HCT116 (cell line): Measurements from ENCODE around the gene HERC3. TPM values are rescaled to one million over a fixed set of nuclear protein-coding genes. Genes with fewer than 3 reads are reported as not detected.

Experiments used
- ATAC-seq: fragments of 200-7000 bp; cut with Tn5 transposase; 2 replicates; pipeline ENCODE4 v1.9.1; 2020; ENCODE audit warnings: mild to moderate bottlenecking, moderate library complexity
- BruUV-seq: library from RNA; stranded (reverse); fragments of 400-500 nt; replicated peaks from 2 replicates; lab custom pipeline; 2021; lab: Mats Ljungman, UMichigan
- CTCF ChIA-PET: fragments of 300-600 bp; sonication (Branson Sonifier 250); formaldehyde crosslinking; loops from one replicate; lab custom pipeline; 2021; ENCODE audit warnings: antibody characterized with exemption; lab: Charles Lee
- POLR2A ChIA-PET: fragments of 300-600, 350-600 bp; sonication (Branson Sonifier 250); formaldehyde crosslinking; loops from one replicate; lab custom pipeline; 2021; ENCODE audit warnings: antibody characterized with exemption; lab: Charles Lee
- RAD21 ChIA-PET, 2 experiments: fragments of 300-600 bp; sonication (Branson Sonifier 250); formaldehyde crosslinking; loops; one replicate each; lab custom pipeline; 2023; ENCODE audit warnings: low total read pairs in 2 of 2; ENCODE audit not compliant: uncharacterized antibody in 2 of 2, unreplicated experiment in 2 of 2, low non-redundant PET in 1 of 2; lab: Charles Lee
- DNase-seq: peaks from one replicate; pipeline ENCODE4 v3.0.0-alpha.2; 2010; ENCODE audit warnings: low read depth, low spot score
- H2AFZ ChIP-seq: fragments of 200-600 bp; shearing (Covaris generic), sonication (generic); 2 replicates; pipeline ENCODE4 v1.6.1; 2017; ENCODE audit warnings: low read depth, mixed run types, mixed read lengths, antibody characterized with exemption, low read length; ENCODE audit not compliant: poor library complexity, severe bottlenecking
- H3K27ac ChIP-seq: 2 replicates; pipeline ENCODE4 v1.5.1; 2012; ENCODE audit warnings: low read depth, low read length
- H3K27me3 ChIP-seq: fragments of 200-600 bp; sonication (generic); 2 replicates; pipeline ENCODE4 v1.6.1; 2016; ENCODE audit warnings: mixed run types, low read length, mixed read lengths; ENCODE audit not compliant: insufficient read depth
- H3K36me3 ChIP-seq, 2 experiments: fragments of 200-500 bp in 1 of 2; fragments of 200-600 bp in 1 of 2; sonication (Bioruptor generic) in 1 of 2; sonication (generic) in 1 of 2; 2 replicates each; pipeline versions ENCODE4 v1.5.1 to v1.6.1; 2014 to 2016; ENCODE audit warnings: low read length in 2 of 2, inconsistent platforms in 1 of 2, mixed read lengths in 1 of 2, mixed run types in 1 of 2; ENCODE audit not compliant: insufficient read depth in 2 of 2, control insufficient read depth in 1 of 2
- H3K4me1 ChIP-seq, 2 experiments: fragments of 200-600 bp in 1 of 2; sonication (generic) in 1 of 2; 2 replicates each; pipeline versions ENCODE4 v1.5.1 to v1.6.1; 2012 to 2017; ENCODE audit warnings: low read length in 2 of 2, inconsistent platforms in 1 of 2, mild to moderate bottlenecking in 1 of 2, mixed read lengths in 1 of 2, mixed run types in 1 of 2, moderate library complexity in 1 of 2; ENCODE audit not compliant: insufficient read depth in 2 of 2, control insufficient read depth in 1 of 2
- H3K4me2 ChIP-seq: fragments of 200-600 bp; sonication (generic); 2 replicates; pipeline ENCODE4 v1.6.1; 2017; ENCODE audit warnings: mixed run types, low read length, mixed read lengths
- H3K4me3 ChIP-seq, 2 experiments: fragments of 200-600 bp in 1 of 2; sonication (generic) in 1 of 2; replicated peaks in 1 of 2; 2 replicates each; pipeline ENCODE4 v1.5.1; 2011 to 2016; ENCODE audit warnings: low read length in 2 of 2, control low read depth in 1 of 2, low read depth in 1 of 2, mild to moderate bottlenecking in 1 of 2, mixed read lengths in 1 of 2, mixed run types in 1 of 2
- H3K79me2 ChIP-seq: fragments of 200-600 bp; sonication (generic); 2 replicates; pipeline ENCODE4 v1.6.1; 2017; ENCODE audit warnings: mild to moderate bottlenecking, mixed run types, low read length, moderate library complexity, mixed read lengths; ENCODE audit not compliant: insufficient read depth
- H3K9ac ChIP-seq: fragments of 200-600 bp; sonication (generic); 2 replicates; pipeline ENCODE4 v1.6.1; 2016; ENCODE audit warnings: low read length, mixed read lengths
- H3K9me2 ChIP-seq: fragments of 200-600 bp; sonication (generic), shearing (Covaris generic); 2 replicates; pipeline ENCODE4 v1.6.1; 2017; ENCODE audit warnings: mixed run types, mild to moderate bottlenecking, moderate library complexity; ENCODE audit not compliant: insufficient read depth
- H3K9me3 ChIP-seq, 2 experiments: fragments of 200-500 bp in 1 of 2; fragments of 200-600 bp in 1 of 2; sonication (Bioruptor generic) in 1 of 2; sonication (generic) in 1 of 2; 2 replicates each; pipeline ENCODE4 v1.6.1; 2014 to 2017; ENCODE audit warnings: low read length in 2 of 2, mixed read lengths in 2 of 2, inconsistent platforms in 1 of 2, low read depth in 1 of 2, mild to moderate bottlenecking in 1 of 2, mixed run types in 1 of 2, moderate library complexity in 1 of 2; ENCODE audit not compliant: control insufficient read depth in 1 of 2, insufficient read depth in 1 of 2
- H4K20me1 ChIP-seq: fragments of 200-600 bp; sonication (generic), shearing (Covaris generic); 2 replicates; pipeline ENCODE4 v1.6.1; 2017; ENCODE audit warnings: mixed run types, mild to moderate bottlenecking, moderate library complexity; ENCODE audit not compliant: insufficient read depth
- CTCF ChIP-seq, 3 experiments: fragments of 200-600 bp in 1 of 3; sonication (generic) in 1 of 3; IDR thresholded peaks in 2 of 3; conservative IDR thresholded peaks in 1 of 3; 2 replicates each; pipeline ENCODE4 v1.5.1; 2012 to 2017; ENCODE audit warnings: low read depth in 2 of 3, low read length in 2 of 3, antibody characterized with exemption in 1 of 3, borderline replicate concordance in 1 of 3, control low read depth in 1 of 3, mild to moderate bottlenecking in 1 of 3, mixed read lengths in 1 of 3, mixed run types in 1 of 3, moderate library complexity in 1 of 3; ENCODE audit not compliant: insufficient read depth in 1 of 3
- ELF1 ChIP-seq: IDR thresholded peaks from 2 replicates; pipeline ENCODE4 v1.6.1; 2012; ENCODE audit warnings: low read depth, borderline replicate concordance
- EZH2 ChIP-seq: fragments of 200-600 bp; sonication (generic); IDR thresholded peaks from 2 replicates; pipeline ENCODE4 v1.6.1; 2017; ENCODE audit warnings: antibody characterized with exemption, mixed run types
- EZH2phosphoT487 ChIP-seq: fragments of 200-600 bp; IDR thresholded peaks from 2 replicates; pipeline ENCODE4 v1.6.1; 2018; ENCODE audit warnings: antibody characterized with exemption, borderline replicate concordance
- FOSL1 ChIP-seq: IDR thresholded peaks from 2 replicates; pipeline ENCODE4 v1.6.1; 2012; ENCODE audit warnings: low read depth
- MAX ChIP-seq: IDR thresholded peaks from 2 replicates; pipeline ENCODE4 v1.6.1; 2012
- POLR2AphosphoS5 ChIP-seq: IDR thresholded peaks from 2 replicates; pipeline ENCODE4 v1.6.1; 2011; ENCODE audit warnings: mild to moderate bottlenecking, low read depth, low read length, moderate library complexity
- RAD21 ChIP-seq: IDR thresholded peaks from 2 replicates; pipeline ENCODE4 v1.6.1; 2012; ENCODE audit warnings: low read depth, mild to moderate bottlenecking
- REST ChIP-seq: IDR thresholded peaks from 2 replicates; pipeline ENCODE4 v1.6.1; 2012; ENCODE audit warnings: low read depth
- SIN3A ChIP-seq: IDR thresholded peaks from 2 replicates; pipeline ENCODE4 v1.6.1; 2012; ENCODE audit warnings: low read depth
- SP1 ChIP-seq: IDR thresholded peaks from 2 replicates; pipeline ENCODE4 v1.6.1; 2012; ENCODE audit warnings: low read depth
- TCF7L2 ChIP-seq: IDR thresholded peaks from 2 replicates; pipeline ENCODE4 v1.7.0; 2011; ENCODE audit warnings: borderline replicate concordance, inconsistent platforms; ENCODE audit not compliant: insufficient read depth, insufficient read length; ENCODE audit errors: extremely low read depth
- YY1 ChIP-seq: IDR thresholded peaks from 2 replicates; pipeline ENCODE4 v1.6.1; 2011; ENCODE audit warnings: low read length, low read depth, moderate library complexity, mild to moderate bottlenecking; ENCODE audit not compliant: insufficient replicate concordance; ENCODE audit errors: extremely low read depth
- ZBTB33 ChIP-seq: IDR thresholded peaks from 2 replicates; pipeline ENCODE4 v1.6.1; 2011; ENCODE audit warnings: mild to moderate bottlenecking, low read length, moderate library complexity; ENCODE audit not compliant: insufficient replicate concordance; ENCODE audit errors: extremely low read depth
- intact Hi-C: fragments of 100-400 bp; cut with micrococcal nuclease; formaldehyde crosslinking; loops from 2 replicates; pipeline ENCODE4 v1.10.0; 2022
- total RNA-seq: library from RNA; stranded (reverse); gene quantifications from one replicate; pipeline ENCODE4 v1.2.1, GENCODE V29; 2021; ENCODE audit not compliant: unreplicated experiment

HERC3 gene
- total RNA-seq, 1 experiment from 2014 or later: 10.8 TPM

- TF ChIP-seq RAD21: no peak
- TF ChIP-seq POLR2AphosphoS5: no peak
- TF ChIP-seq EZH2phosphoT487: no peak
Observed at GRCh38 chr4:88655226-88655625, 62.9 kb downstream of the HERC3 start (continued).

GRCh38 chr4:88659055-88659889 lies 67.0 kb downstream of the HERC3 start:
- no peaks in the 10 kb centered on the region for H3K9me3 ChIP-seq
- no peak overlapping the region for H3K4me3 ChIP-seq
- ChIA-PET CTCF (interaction anchor here (0.6 to 1.9 kb wide), 22 partner anchors 8 to 440 kb away, joined by 3 to 71 read pairs (median 4); partner anchors contain the start of genes HERC3, HERC6 and PYURF), POLR2A (interaction anchor here (1.1 to 1.4 kb wide), 2 partner anchors 9 to 120 kb away, joined by 3 to 5 read pairs; no protein-coding TSS in a partner anchor), RAD21 (interaction anchor here (0.6 to 1.4 kb wide), 5 partner anchors 119 to 288 kb away, joined by 3 to 17 read pairs (median 5); no protein-coding TSS in a partner anchor)
- no peaks in the 10 kb centered on the region for H3K36me3 ChIP-seq
- H3K27me3 ChIP-seq: no peaks in the 10 kb centered on the region
- no peak overlapping the region for H3K9ac ChIP-seq
- H3K27ac ChIP-seq: no peak overlapping the region
- no peaks in the 10 kb centered on the region for H3K9me2 ChIP-seq
- intact Hi-C loops: loop anchor here (1.0 kb wide), 1 partner anchor 120 kb away; no protein-coding TSS in a partner anchor
- DNase-seq: peak; percentile 35
- peak overlapping the region; percentile 75 for H2AFZ ChIP-seq
- BruUV-seq: no TSS peak
- H4K20me1 ChIP-seq: no peaks in the 10 kb centered on the region
- H3K4me2 ChIP-seq: peak overlapping the region; percentile 11
- H3K79me2 ChIP-seq: no peaks in the 10 kb centered on the region
- peak; percentile 99 for ATAC-seq
- peaks cover 0 to 23% of the 10 kb centered on the region in 2 experiments; a peak in 3 of 4 replicates for H3K4me1 ChIP-seq
- TF ChIP-seq FOSL1: no peak
- no peak for TF ChIP-seq TCF7L2
- no peak for TF ChIP-seq SIN3A
- TF ChIP-seq RAD21: peak; percentile 88
- TF ChIP-seq EZH2: no peak
- TF ChIP-seq ELF1: no peak
- TF ChIP-seq ZBTB33: no peak
- peak; percentile 72 to 87 (median 79) for TF ChIP-seq CTCF (IDR thresholded peaks at IDR 0.05 in 2 of 3, conservative IDR thresholded peaks at IDR 0.05 in 1 of 3; ENCODE audit: borderline replicate concordance in 1 of 3, insufficient read depth in 1 of 3, low read depth in 2 of 3, low read length in 2 of 3)
- TF ChIP-seq REST: no peak
- no peak for TF ChIP-seq EZH2phosphoT487
- no peak for TF ChIP-seq SP1
- no peak for TF ChIP-seq MAX
- TF ChIP-seq YY1: no peak
